Ishikawa (cell line): Measurements from ENCODE around the gene BABAM2.

ENCODE experiments used
- CEBPB ChIP-seq: IDR thresholded peaks from 2 replicates; pipeline ENCODE4 v1.6.1; 2012
- CREB1 ChIP-seq: IDR thresholded peaks from 2 replicates; pipeline ENCODE4 v1.6.1; 2012; ENCODE audit warnings: low read depth
- EGR1 ChIP-seq: IDR thresholded peaks from 2 replicates; pipeline ENCODE4 v1.6.1; 2012
- EP300 ChIP-seq: IDR thresholded peaks from 2 replicates; pipeline ENCODE4 v1.6.1; 2012; ENCODE audit warnings: borderline replicate concordance
- FOXM1 ChIP-seq: IDR thresholded peaks from 2 replicates; pipeline ENCODE4 v1.6.1; 2012; ENCODE audit warnings: low read depth, borderline replicate concordance
- MAX ChIP-seq: IDR thresholded peaks from 2 replicates; pipeline ENCODE4 v1.6.1; 2012
- NFIC ChIP-seq: IDR thresholded peaks from 2 replicates; pipeline ENCODE4 v1.6.1; 2012
- RAD21 ChIP-seq: IDR thresholded peaks from 2 replicates; pipeline ENCODE4 v1.6.1; 2012; ENCODE audit warnings: low read depth
- REST ChIP-seq: IDR thresholded peaks from 2 replicates; pipeline ENCODE4 v1.6.1; 2012; ENCODE audit warnings: low read depth, mild to moderate bottlenecking
- TAF1 ChIP-seq: IDR thresholded peaks from 2 replicates; pipeline ENCODE4 v1.6.1; 2012; ENCODE audit warnings: low read depth, mild to moderate bottlenecking
- TCF12 ChIP-seq: IDR thresholded peaks from 2 replicates; pipeline ENCODE4 v1.6.1; 2012; ENCODE audit warnings: low read depth
- TEAD4 ChIP-seq: IDR thresholded peaks from 2 replicates; pipeline ENCODE4 v1.6.1; 2012
- USF1 ChIP-seq: IDR thresholded peaks from 2 replicates; pipeline ENCODE4 v1.6.1; 2012
- YY1 ChIP-seq: IDR thresholded peaks from 2 replicates; pipeline ENCODE4 v1.6.1; 2012; ENCODE audit warnings: low read depth
- ZBTB7A ChIP-seq: IDR thresholded peaks from 2 replicates; pipeline ENCODE4 v1.6.1; 2012; ENCODE audit warnings: low read depth

The BABAM2 gene

GRCh38 chr2:28373854-28374253, 483.3 kb downstream of the BABAM2 start:
- TF ChIP-seq TEAD4 (no peak), EP300 (no peak)

GRCh38 chr2:28374331-28374730, 483.8 kb downstream of the BABAM2 start:
- TF ChIP-seq YY1: no peak
- no peak for TF ChIP-seq EGR1
- no peak for TF ChIP-seq EP300
- no peak for TF ChIP-seq ZBTB7A
- TF ChIP-seq CEBPB: no peak
- TF ChIP-seq RAD21: no peak
- TF ChIP-seq TCF12: no peak
- TF ChIP-seq NFIC: no peak
- no peak for TF ChIP-seq USF1
- TF ChIP-seq CREB1: no peak

GRCh38 chr2:28375236-28375635, 484.7 kb downstream of the BABAM2 start:
- no peak for TF ChIP-seq NFIC

GRCh38 chr2:28375742-28376631, 485.5 kb downstream of the BABAM2 start:
- TF ChIP-seq NFIC (no peak), YY1 (no peak), RAD21 (no peak), TCF12 (no peak), EP300 (no peak), TAF1 (no peak), ZBTB7A (no peak), CEBPB (no peak), MAX (no peak), USF1 (no peak), REST (no peak), EGR1 (no peak)

- TF ChIP-seq MAX (no peak), TAF1 (no peak), FOXM1 (no peak), REST (no peak), YY1 (no peak), TEAD4 (no peak), EGR1 (no peak)
Measured at GRCh38 chr2:28377195-28377816, 486.8 kb downstream of the BABAM2 start.

- TF ChIP-seq EGR1 (no peak), USF1 (no peak), TAF1 (no peak), MAX (no peak), TEAD4 (no peak), FOXM1 (no peak)
Measured at GRCh38 chr2:28377984-28378678, 487.6 kb downstream of the BABAM2 start.
